Tibial nerve (tissue), 3 donors: ENCODE data around the gene FOSL2.

Experiments
- POLR2A ChIP-seq, 2 donors: fragments of 450-650 bp; IDR thresholded peaks; one replicate each; pipeline ENCODE4 v1.6.1; 2017; ENCODE audit warnings: antibody characterized with exemption in 2 of 2, mild to moderate bottlenecking in 2 of 2, moderate library complexity in 2 of 2
- TF ChIP-seq, protein P1 (sequence below), 5 experiments: fragments of 200-600 bp in 3 of 5; fragments of 450-650 bp in 2 of 5; sonication (generic) in 3 of 5; IDR thresholded peaks; one replicate each; pipeline ENCODE4 v1.5.1; 2016 to 2019; ENCODE audit warnings: antibody characterized with exemption in 5 of 5, mild to moderate bottlenecking in 3 of 5, moderate library complexity in 2 of 5

DNA sequence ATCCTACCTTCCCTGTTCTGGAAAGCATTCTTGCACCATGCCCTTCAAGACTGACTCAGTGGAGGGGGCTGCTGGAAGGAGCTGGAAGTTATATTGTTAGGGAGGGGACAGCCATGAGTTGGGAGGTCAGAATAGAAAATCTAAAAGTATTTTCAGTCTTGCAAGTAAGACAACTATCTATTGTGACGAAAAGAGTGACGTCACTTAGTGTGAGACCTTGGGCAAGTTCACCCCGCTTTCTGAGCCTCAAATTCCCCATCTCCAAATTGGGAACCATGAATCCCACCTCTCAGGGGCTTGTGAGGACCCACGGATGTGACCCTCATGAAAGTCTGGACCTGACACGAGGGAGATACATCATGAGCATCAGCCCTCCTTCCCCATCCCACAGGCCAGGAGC is 46.5 kb downstream of the FOSL2 start:
- TF ChIP-seq, protein P1, sequence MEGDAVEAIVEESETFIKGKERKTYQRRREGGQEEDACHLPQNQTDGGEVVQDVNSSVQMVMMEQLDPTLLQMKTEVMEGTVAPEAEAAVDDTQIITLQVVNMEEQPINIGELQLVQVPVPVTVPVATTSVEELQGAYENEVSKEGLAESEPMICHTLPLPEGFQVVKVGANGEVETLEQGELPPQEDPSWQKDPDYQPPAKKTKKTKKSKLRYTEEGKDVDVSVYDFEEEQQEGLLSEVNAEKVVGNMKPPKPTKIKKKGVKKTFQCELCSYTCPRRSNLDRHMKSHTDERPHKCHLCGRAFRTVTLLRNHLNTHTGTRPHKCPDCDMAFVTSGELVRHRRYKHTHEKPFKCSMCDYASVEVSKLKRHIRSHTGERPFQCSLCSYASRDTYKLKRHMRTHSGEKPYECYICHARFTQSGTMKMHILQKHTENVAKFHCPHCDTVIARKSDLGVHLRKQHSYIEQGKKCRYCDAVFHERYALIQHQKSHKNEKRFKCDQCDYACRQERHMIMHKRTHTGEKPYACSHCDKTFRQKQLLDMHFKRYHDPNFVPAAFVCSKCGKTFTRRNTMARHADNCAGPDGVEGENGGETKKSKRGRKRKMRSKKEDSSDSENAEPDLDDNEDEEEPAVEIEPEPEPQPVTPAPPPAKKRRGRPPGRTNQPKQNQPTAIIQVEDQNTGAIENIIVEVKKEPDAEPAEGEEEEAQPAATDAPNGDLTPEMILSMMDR (IDR thresholded peaks at IDR 0.05), result no peak
- no peak for TF ChIP-seq POLR2A (IDR thresholded peaks at IDR 0.05)
